ENCODE results near the gene WDR54. TPM values are rescaled to one million over a fixed set of nuclear protein-coding genes. Genes with fewer than 3 reads are reported as not detected.

WDR54 gene
- total RNA-seq, 1 donor from 2014 or later = 25.0 TPM

DNA sequence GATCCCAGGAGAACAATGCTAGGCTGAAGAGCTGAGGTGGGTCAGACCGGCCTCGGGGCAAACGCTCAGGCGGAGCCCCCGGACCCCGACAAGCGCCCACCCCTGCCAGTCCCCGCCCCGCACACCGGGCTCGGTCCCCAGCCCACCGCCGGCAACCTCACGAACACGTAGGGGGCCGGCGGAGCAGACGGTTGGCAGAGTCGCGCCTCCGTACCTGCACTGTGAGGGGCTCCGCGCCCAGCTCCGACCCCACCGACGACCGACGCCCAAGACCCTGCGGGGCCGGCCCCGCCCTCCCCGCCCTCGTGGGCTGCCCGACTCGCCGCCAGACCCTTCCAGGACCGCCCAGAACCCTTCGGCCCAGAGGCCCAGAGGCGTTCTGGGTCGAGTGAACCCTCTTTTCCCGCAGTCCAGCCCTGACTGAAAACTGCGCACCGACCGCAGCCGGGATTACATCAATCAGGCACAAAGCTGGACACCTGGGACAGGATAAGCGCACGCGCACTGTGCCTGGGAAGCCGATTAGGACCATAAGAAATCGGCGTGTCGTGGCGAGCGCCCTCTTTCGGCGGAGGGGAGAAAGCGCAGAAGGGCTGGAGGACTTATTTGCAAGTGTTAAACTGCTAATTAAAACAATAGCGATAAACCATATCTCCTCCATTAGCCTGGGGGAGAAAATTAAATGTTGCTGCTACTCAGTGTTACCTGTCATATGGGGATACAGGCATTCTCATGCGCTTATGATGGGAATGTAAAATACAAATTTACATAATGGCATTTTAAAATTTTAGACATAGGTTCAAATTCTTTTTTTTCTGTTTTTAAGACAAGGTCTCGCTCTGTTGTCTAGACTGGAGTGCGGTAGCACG, 29.7 kb upstream of the WDR54 start:
- peaks cover 5% of the 10 kb centered on the region for H3K27me3 Mint-ChIP-seq (ENCODE audit: low read depth)
- peaks cover 6% of the 10 kb centered on the region for H3K4me1 Mint-ChIP-seq
- peak overlapping the region; percentile 95 for H3K4me3 Mint-ChIP-seq
- peak overlapping the region; percentile 100 for H3K27ac Mint-ChIP-seq
- no peaks in the 10 kb centered on the region for H3K9me3 Mint-ChIP-seq
- TF ChIP-seq, protein P1, sequence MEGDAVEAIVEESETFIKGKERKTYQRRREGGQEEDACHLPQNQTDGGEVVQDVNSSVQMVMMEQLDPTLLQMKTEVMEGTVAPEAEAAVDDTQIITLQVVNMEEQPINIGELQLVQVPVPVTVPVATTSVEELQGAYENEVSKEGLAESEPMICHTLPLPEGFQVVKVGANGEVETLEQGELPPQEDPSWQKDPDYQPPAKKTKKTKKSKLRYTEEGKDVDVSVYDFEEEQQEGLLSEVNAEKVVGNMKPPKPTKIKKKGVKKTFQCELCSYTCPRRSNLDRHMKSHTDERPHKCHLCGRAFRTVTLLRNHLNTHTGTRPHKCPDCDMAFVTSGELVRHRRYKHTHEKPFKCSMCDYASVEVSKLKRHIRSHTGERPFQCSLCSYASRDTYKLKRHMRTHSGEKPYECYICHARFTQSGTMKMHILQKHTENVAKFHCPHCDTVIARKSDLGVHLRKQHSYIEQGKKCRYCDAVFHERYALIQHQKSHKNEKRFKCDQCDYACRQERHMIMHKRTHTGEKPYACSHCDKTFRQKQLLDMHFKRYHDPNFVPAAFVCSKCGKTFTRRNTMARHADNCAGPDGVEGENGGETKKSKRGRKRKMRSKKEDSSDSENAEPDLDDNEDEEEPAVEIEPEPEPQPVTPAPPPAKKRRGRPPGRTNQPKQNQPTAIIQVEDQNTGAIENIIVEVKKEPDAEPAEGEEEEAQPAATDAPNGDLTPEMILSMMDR (IDR thresholded peaks at IDR 0.05; ENCODE audit: unreplicated experiment) = peak; percentile 94
- DNase-seq (ENCODE audit: low spot score in 2 of 2, unreplicated experiment in 2 of 2) = peak; percentile 88 to 95
- H3K36me3 Mint-ChIP-seq = no peaks in the 10 kb centered on the region

DNA sequence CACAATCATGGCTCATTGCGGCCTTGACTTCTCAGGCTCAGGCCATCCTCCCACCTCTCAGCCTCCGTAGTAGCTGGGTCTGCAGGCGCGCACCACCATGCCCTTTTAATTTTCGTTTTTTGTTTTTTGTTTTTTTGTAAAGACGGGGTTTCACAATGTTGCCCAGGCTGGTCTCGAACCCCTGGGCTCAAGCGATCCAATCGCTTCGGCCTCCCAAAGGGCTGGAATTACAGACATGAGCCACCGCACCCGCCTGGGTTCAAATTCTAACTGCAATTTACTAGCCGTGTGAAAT, 29.1 kb upstream of the WDR54 start:
- H3K27ac Mint-ChIP-seq = no peak overlapping the region
- H3K4me1 Mint-ChIP-seq = peaks cover 6% of the 10 kb centered on the region
- no peak for DNase-seq (ENCODE audit: low spot score in 2 of 2, unreplicated experiment in 2 of 2)
- H3K36me3 Mint-ChIP-seq = no peaks in the 10 kb centered on the region
- TF ChIP-seq, protein P1 (IDR thresholded peaks at IDR 0.05; ENCODE audit: unreplicated experiment) = no peak
- no peaks in the 10 kb centered on the region for H3K9me3 Mint-ChIP-seq
- peaks cover 5% of the 10 kb centered on the region for H3K27me3 Mint-ChIP-seq (ENCODE audit: low read depth)
- peak overlapping the region; percentile 95 for H3K4me3 Mint-ChIP-seq

DNA sequence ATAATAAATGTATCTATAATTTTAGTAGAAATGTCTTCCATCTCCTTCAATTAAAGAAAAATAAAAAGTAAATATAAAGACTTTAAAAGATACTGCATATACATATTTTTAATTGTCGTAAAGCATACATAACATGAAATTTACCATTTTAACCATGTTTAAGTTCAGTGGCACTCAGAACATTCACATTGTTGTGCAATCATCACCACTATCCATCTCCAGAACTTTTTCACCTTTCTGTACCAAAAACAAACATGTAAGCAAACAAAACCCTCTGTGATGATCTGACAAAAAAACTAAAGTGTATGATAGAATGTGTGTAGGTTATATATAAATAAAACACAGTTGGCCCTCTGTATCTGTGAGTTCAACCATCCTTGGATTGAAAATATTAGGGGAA, 28.0 kb upstream of the WDR54 start:
- TF ChIP-seq, protein P1 (IDR thresholded peaks at IDR 0.05; ENCODE audit: unreplicated experiment) = no peak
- Mint-ChIP-seq H3K4me3 (no peak overlapping the region), H3K27ac (no peak overlapping the region), H3K27me3 (ENCODE audit: low read depth) (peaks cover 5% of the 10 kb centered on the region), H3K9me3 (no peaks in the 10 kb centered on the region), H3K4me1 (peaks cover 6% of the 10 kb centered on the region), H3K36me3 (no peaks in the 10 kb centered on the region)
- no peak for DNase-seq (ENCODE audit: low spot score in 2 of 2, unreplicated experiment in 2 of 2)

DNA sequence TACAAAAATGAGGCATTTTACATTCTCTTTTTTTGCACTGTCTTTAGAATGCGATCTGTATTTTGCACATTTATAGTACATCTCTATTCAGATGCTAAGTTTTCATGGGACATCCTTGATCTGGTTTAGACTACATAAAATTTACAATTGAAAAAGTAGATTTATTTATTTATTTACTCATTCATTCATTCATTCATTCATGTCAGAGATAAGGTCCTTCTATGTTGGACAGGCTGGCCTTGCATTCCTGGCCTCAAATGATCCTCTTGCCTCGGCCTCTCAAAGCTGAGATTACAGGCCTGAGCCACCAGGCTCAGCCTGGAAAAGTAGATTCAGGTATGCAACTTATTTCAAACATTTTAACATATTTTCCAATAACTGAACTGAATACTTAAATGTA, 25.4 kb upstream of the WDR54 start:
- DNase-seq (ENCODE audit: low spot score in 2 of 2, unreplicated experiment in 2 of 2) = no peak
- H3K36me3 Mint-ChIP-seq = no peaks in the 10 kb centered on the region
- H3K9me3 Mint-ChIP-seq = no peaks in the 10 kb centered on the region
- H3K4me3 Mint-ChIP-seq = no peak overlapping the region
- TF ChIP-seq, protein P1 (IDR thresholded peaks at IDR 0.05; ENCODE audit: unreplicated experiment) = no peak
- H3K4me1 Mint-ChIP-seq = peaks cover 4% of the 10 kb centered on the region
- H3K27me3 Mint-ChIP-seq (ENCODE audit: low read depth) = peaks cover 5% of the 10 kb centered on the region
- H3K27ac Mint-ChIP-seq = no peak overlapping the region

DNA sequence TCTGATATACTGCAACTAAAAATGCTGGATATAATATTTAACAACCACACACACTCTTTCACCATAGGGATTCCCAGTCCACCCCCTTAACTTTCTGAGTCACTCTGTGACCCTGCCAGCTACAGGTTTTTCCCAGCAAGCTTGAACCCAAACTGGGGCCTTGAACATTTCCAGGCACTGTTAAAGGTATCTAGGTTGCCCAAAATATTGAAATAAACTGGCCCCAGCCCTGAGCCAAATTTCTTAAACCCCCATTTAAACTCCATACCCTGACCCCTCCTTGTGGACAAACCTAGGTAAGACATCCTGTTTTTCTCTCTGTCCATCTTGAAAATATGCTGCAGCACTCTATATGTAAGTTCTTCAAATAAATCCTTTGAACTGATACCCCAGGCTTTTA, 21.7 kb upstream of the WDR54 start:
- Mint-ChIP-seq H3K27ac (no peak overlapping the region), H3K4me1 (no peaks in the 10 kb centered on the region), H3K36me3 (no peaks in the 10 kb centered on the region), H3K4me3 (no peak overlapping the region), H3K27me3 (ENCODE audit: low read depth) (peaks cover 4% of the 10 kb centered on the region), H3K9me3 (no peaks in the 10 kb centered on the region)
- TF ChIP-seq, protein P1 (IDR thresholded peaks at IDR 0.05; ENCODE audit: unreplicated experiment) = peak; percentile 61
- no peak for DNase-seq (ENCODE audit: low spot score in 2 of 2, unreplicated experiment in 2 of 2)

All from mesothelial cell of epicardium (in vitro differentiated cells).